GM21723 (cell line): Measurements from ENCODE around the gene ARPC4.
"Not testable (repeated sequence)": the region's sequence is repeated elsewhere in the genome, so short reads cannot be mapped to it uniquely, and the experiment has no call there.

Experiments used
- ATAC-seq: cut with Tn5 transposase; IDR thresholded peaks from one replicate; pipeline ENCODE4 v1.9.1; 2021; ENCODE audit warnings: mild to moderate bottlenecking, moderate library complexity; ENCODE audit not compliant: unreplicated experiment

The ARPC4 gene

DNA sequence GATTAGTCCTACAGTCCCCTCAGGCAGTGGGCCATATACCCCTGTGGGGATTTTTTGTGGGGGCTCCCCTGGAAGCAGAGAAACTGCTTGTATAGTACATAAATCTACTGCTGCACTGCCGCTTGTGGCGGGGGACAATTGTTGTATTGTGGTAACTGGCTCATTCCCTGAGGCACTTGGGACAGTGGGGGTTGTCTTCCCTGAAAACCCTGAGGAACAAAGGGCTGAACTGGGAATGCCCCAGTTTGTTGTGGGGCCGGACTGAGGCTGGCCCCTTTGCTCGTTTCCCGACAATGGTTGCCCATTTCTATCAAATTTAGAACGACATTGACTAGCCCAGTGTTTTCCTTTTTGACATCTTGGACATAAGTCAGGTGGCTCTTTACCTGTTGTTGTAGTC, 58.5 kb downstream of the ARPC4 start:
- ATAC-seq = not testable (repeated sequence)

GRCh38 chr3:9851926-9852325, 59.0 kb downstream of the ARPC4 start:
- ATAC-seq = not testable (repeated sequence)

DNA sequence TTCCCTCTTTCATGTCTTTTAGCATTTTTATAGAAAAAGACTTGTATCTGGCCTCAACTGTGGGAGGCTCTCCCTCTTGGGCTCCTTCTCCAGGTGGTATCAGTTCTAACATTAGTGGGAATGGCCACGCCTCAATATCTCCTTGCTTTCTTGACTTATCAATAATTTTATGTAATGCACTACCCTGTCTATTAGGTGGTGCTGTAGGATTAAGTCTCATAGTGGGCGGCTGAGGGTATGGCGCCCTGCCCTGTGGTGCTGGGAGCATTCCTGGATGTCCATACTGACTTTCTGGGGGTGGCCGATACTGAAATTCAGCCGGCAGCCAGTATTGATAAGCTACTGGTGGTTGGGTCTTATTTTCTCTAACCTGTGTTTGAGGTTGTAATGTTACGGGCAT, 59.6 kb downstream of the ARPC4 start:
- no peak for ATAC-seq

- not testable (repeated sequence) for ATAC-seq
These were observed 61.5 kb downstream of the ARPC4 start for GRCh38 chr3:9854291-9854940.

GRCh38 chr3:9855594-9855993, 62.7 kb downstream of the ARPC4 start:
- no peak for ATAC-seq
